Stimulated activated CD8-positive, alpha-beta memory T cell treated with anti-CD3 and anti-CD28 coated beads, Interleukin-7, amount 100 ng/mL, for 48 hours (primary cell): Measurements from ENCODE around the gene FBXL7.

Experiments
- DNase-seq, 2 donors: peaks; one replicate each; pipeline ENCODE4 v3.0.0-alpha.2; 2020; ENCODE audit warnings: low read depth in 1 of 2; ENCODE audit errors: extremely low read depth in 1 of 2

Gene FBXL7

DNA sequence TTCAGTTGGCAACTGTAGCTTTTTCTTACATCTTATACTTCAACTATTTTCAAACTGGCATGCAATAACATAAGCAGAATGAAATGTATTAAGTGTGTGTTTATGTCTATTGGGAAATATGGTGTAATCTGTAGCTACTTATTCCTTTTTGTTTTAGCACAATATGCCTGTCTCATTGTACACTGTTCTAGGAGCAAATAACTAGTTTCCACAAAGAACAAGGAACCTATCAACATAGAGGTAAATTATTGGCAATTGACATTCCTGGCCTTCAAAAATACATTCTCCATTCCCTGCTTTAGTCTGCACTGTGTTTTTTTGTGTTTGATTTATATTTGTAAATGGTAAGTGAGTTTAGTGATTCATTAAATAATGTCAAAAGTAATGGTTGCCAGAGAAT is 75.7 kb downstream of the FBXL7 start:
- DNase-seq = no peak

DNA sequence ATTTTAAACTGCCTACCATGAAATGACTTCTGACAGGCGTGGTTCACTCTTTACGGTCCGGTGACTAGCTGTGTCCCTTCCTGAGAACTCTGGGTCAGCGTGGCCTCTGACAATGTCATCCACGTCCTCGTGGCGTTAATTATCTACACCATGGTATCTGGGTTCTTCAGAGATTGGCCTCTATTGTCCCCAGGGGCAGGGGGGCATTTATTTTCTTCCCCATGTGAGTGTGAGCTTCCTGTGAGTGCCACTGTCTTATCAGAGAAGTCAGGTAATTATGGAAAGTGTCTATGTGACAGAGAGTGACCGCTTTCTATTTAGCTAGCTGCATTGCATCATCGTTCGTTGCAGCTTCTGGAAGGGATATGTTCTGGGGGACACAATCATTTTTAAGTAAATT is 77.2 kb downstream of the FBXL7 start:
- DNase-seq = no peak

- no peak for DNase-seq
Measured at GRCh38 chr5:15577831-15578230, 77.9 kb downstream of the FBXL7 start.

DNA sequence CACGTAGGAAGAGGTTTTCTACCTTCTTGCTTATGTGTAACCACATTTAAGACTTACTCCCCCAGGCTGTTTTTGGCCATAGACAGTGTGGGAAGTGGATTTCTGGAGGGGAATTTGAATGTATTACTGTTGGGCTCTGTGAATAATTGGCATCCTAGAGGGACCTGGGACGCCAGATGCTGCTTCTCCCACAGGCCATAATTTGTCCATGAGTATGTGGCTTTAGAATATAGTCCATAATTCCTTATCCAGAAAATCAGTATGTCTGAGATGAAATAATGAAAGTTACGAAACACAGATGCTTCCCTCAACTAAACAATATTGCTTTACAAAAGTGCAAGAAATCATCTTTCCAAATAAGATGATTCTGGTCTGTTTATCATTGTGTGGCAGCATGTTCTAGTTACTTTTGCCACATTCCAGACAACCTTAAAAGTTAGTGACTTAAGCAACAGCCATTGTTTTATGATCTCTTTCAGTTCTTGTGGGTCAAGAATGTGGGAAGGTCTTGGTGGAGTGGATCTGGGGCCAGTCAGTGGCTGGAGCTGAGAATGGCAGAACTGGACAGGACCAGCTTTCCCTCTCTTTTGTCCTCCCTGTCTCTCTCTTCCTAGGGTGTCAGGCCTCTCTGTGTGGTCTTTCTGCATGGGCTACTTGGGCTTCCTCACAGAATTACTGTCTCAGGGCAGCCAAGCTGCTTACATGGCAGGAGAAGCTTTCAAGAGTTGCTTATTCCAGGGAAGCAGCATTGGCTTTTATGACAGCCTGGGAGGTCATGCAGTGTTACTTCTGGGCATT is 79.4 kb downstream of the FBXL7 start:
- no peak for DNase-seq

GRCh38 chr5:15584528-15584927 is 84.5 kb downstream of the FBXL7 start:
- no peak for DNase-seq

DNA sequence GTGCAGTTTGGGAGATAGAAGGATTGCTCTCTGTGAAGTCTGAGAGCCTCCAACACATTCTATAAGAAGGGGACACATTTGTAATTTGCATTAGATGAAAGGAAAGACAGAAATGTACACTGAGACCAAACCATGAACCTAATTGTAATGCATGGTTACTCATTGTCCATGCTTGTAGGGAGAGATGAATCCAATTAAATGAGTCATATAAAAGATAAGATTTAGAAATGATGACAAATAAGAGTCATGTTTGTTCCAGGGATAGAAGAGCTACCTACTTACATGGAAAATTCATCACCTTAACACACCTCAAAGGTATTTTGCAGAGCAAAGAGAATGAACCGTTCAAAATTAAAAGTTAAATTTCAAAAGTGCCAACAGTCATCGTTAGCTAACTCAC is 85.1 kb downstream of the FBXL7 start:
- DNase-seq = no peak

GRCh38 chr5:15585841-15586591 is 86.0 kb downstream of the FBXL7 start:
- no peak for DNase-seq

GRCh38 chr5:15587916-15588315 is 87.9 kb downstream of the FBXL7 start:
- no peak for DNase-seq

- no peak for DNase-seq
Measured at GRCh38 chr5:15592728-15593127, 92.7 kb downstream of the FBXL7 start.

DNA sequence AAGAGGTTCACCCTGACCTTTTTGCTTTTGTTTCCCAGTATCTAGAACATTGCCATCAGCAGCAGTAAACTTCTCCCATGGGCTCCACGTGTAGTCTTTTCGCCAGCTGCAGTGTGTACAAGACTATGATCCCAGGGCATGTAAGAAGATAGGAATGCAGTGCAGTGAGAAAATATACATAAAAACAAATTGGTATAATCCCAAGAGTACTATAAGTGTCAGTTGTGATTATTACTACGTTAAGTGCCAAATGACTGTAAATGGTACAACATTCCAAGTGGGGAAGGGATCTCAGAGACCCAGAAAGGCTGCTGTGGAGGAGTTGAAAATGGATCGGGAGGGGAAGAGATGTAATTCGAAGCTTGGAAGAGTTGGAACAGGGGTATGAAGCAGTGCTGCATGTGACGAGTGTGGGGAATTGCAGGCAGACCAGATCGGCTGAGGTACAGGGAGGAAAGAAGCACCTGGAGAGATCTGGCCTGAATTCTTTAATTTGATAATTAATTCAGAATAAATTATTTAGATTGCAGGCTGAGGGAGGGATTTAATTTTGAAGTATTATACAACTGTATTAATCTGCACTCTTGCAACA is 95.1 kb downstream of the FBXL7 start:
- DNase-seq = no peak

DNA sequence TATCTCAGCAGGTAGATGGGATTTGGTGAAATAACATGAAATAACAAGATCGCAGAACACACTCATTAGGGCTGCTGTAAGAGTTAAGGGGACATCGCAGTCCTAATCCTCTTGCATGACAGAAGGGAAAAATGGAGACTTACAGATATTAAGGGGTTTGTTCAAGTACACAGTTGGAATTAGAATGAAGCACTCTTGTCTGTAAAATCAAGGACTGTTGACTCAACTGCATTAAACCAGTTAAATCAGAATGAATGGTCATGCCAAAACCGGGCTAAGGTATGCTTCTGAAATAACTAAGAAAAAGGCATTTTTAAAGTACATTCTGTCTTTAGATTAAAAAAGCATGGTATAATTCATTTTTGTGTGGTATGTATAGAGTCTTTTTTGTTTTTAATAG is 95.9 kb downstream of the FBXL7 start:
- DNase-seq = no peak

DNA sequence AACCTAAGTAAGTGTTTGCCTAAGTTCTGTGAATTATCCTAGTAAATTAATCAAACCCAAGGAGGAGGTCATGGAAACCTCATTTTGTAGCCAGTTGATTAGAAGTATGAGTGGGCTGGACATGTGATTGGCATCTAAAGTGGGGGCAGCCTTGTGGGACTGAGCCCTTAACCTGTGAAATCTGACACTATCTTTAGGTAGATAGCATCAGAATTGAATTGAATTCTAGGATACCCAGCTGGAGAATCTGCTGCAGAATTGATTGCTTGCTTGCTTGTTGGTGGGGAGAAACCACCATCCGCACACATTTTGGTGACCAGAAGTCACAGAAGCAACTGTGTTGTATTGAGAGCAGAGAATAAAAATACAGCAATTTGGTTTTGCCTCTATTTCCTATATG is 97.0 kb downstream of the FBXL7 start:
- no peak for DNase-seq

GRCh38 chr5:15597804-15598203 is 97.8 kb downstream of the FBXL7 start:
- no peak for DNase-seq

- peak in 1 of 2 donors; percentile 1 for DNase-seq
Measured at GRCh38 chr5:15598294-15598902, 98.4 kb downstream of the FBXL7 start.

DNA sequence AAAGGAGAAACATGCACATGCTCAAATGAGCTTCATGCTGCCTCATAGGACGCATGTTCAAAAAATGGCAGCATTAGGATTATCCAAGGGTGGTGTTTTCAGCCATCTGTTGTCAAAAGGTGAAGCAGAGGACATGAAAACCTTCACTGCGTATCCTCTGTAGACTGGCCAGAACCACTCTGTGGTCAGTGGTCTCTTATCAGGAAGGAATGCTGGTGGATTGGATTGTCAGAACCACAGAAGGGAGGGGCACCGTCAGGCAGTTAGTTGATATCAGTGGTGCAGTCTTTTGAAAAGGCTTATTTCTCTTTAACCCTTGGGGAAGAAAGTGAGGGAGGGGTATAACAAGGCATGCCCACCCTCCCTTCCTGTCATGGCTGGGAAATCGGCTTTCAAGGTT is 100.1 kb downstream of the FBXL7 start:
- DNase-seq = no peak

DNA sequence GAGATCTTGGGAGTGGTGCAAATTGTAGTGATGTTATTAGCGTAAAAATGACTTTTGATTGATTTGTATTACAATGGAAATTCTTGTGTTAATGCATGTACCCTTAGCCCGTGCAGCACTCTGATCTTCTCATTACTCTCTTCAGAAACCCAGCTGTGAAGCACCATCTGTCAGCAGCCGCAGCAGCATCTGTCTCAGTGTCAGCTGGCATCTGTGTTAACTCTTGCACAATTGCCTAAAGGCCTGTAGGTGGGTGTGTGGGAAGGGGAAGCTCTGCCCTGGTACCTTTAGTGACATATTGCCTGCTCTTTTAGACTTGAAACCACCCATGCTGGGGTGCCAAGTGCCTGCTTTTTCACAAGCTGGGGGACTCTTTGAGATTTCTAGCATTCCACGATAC is 101.3 kb downstream of the FBXL7 start:
- DNase-seq = no peak

GRCh38 chr5:15601853-15602252 is 101.9 kb downstream of the FBXL7 start:
- no peak for DNase-seq

DNA sequence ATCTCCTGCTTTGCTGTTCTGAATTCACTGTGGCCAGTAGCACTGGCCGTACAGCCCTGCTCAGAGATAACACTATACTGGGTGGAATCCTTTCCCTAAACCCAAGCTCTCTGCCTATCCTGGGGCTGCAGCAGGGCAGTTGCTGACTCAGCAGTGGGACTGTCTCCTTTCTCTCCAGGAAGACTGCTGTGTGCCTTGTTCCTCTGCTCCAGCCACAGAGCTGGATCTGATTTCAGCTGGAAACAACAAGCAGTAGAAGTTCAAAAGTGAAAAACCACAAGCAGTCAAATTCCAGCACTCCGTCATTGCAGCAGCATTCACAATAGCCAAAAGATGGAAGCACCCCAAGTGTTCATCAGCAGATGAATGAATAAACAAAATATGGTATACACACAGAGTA is 105.0 kb downstream of the FBXL7 start:
- DNase-seq = no peak

- no peak for DNase-seq
Measured at GRCh38 chr5:15606197-15606596, 106.2 kb downstream of the FBXL7 start.

GRCh38 chr5:15607076-15607475 is 107.1 kb downstream of the FBXL7 start:
- DNase-seq = no peak

GRCh38 chr5:15609076-15609725 is 109.2 kb downstream of the FBXL7 start:
- no peak for DNase-seq
